ENCODE measurements around the gene UNKL.

Gene UNKL

DNA sequence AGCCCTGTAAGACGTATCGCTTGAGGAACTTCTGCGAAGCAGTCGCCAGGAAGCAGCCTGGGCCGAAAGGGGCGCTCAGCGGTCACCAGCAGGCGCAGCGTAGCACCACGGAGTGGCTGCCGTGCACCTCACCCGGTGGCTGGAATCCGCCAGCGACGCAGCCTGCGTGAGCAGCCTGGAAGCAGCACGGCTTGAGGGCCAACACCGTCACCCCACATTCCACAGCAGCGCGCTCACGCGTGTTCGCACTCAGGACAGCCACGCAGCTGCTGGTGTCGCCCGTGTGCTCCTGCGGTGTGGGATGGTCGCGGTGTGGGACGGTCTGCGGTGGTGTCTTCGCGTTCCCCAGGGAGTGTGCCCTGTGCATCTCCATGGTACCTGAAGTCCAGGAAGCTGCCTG is 95.5 kb downstream of the UNKL start:
- H3K27ac Mint-ChIP-seq (ENCODE audit: low read depth) = no peak overlapping the region
- no peak for ATAC-seq (replicated peaks; ENCODE audit: extremely low read depth, poor library complexity, severe bottlenecking)
- H3K4me3 Mint-ChIP-seq = no peak overlapping the region
- H3K27me3 Mint-ChIP-seq = no peaks in the 10 kb centered on the region
- H3K9me3 Mint-ChIP-seq = no peaks in the 10 kb centered on the region
- H3K36me3 Mint-ChIP-seq (ENCODE audit: insufficient read depth) = peaks cover 75% of the 10 kb centered on the region
- no peak for DNase-seq (ENCODE audit: low spot score in 2 of 2)
- H3K4me1 Mint-ChIP-seq = peaks cover 5% of the 10 kb centered on the region

DNA sequence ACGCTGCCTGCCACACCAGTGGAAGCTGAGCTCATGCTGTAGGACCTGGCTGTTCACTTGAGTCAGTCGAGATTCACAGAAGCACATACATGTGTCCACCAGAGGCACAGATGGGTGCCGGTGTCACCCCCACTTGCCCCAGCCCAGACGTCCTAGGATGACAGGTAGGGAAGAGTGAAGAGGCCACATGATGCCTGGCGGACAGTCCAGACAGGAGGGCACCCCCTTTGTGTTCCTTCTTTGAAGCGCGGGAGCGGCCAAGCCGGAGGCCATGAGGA is 96.3 kb downstream of the UNKL start:
- Mint-ChIP-seq H3K36me3 (ENCODE audit: insufficient read depth) (peaks cover 76% of the 10 kb centered on the region), H3K4me1 (peaks cover 5% of the 10 kb centered on the region), H3K27ac (ENCODE audit: low read depth) (peak overlapping the region; percentile 82), H3K27me3 (no peaks in the 10 kb centered on the region), H3K9me3 (no peaks in the 10 kb centered on the region), H3K4me3 (no peak overlapping the region)
- no peak for DNase-seq (ENCODE audit: low spot score in 2 of 2)
- ATAC-seq (replicated peaks; ENCODE audit: extremely low read depth, poor library complexity, severe bottlenecking) = no peak

DNA sequence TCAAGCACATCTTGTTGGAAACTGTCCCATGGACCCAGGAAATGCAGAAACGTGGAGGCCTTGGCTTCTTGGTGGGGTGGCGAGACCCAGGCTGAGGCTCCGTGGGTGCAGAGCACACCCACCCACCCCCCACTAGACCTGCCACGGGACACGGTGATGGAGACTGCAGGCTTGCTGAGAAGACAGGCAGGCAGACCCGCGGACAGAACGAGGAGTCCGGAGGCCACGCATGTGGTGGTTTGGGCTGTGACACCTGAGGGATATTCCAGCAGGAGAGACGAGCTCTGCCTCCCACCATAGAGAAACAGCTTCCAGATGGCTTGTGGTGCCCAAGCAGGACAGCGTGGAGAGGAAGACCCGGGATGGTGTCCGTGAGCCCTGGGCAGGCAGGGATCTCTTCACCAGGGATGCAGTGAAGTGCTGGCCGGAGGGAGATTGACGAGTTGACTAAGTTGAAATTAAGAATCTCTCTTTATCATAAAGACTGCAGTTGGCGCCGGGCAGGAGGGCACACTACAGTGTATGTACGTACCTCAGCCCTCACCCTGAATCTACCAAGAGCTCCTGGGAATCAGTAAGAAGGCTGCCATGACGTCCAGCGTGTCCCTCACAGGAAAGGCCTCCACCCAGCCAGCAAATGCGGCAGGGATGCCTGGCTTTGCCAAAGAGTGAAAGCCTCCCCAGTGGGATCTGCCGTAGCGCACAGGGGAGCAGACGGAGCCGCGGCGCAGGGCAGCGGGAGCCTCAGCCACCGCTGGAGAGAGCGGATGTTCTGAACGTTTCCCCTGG is 96.8 kb downstream of the UNKL start:
- no peaks in the 10 kb centered on the region for H3K9me3 Mint-ChIP-seq
- peaks cover 71% of the 10 kb centered on the region for H3K36me3 Mint-ChIP-seq (ENCODE audit: insufficient read depth)
- H3K27me3 Mint-ChIP-seq = no peaks in the 10 kb centered on the region
- H3K4me1 Mint-ChIP-seq = peaks cover 5% of the 10 kb centered on the region
- no peak for DNase-seq (ENCODE audit: low spot score in 2 of 2)
- H3K27ac Mint-ChIP-seq (ENCODE audit: low read depth) = peak overlapping the region; percentile 82
- peak overlapping the region; percentile 11 for H3K4me3 Mint-ChIP-seq
- no peak for ATAC-seq (replicated peaks; ENCODE audit: extremely low read depth, poor library complexity, severe bottlenecking)

GRCh38 chr16:1316033-1316405 is 98.5 kb downstream of the UNKL start:
- peaks cover 12% of the 10 kb centered on the region for H3K4me1 Mint-ChIP-seq
- DNase-seq (ENCODE audit: low spot score in 2 of 2) = no peak
- H3K27me3 Mint-ChIP-seq = no peaks in the 10 kb centered on the region
- ATAC-seq (replicated peaks; ENCODE audit: extremely low read depth, poor library complexity, severe bottlenecking) = no peak
- peaks cover 62% of the 10 kb centered on the region for H3K36me3 Mint-ChIP-seq (ENCODE audit: insufficient read depth)
- no peak overlapping the region for H3K27ac Mint-ChIP-seq (ENCODE audit: low read depth)
- H3K9me3 Mint-ChIP-seq = no peaks in the 10 kb centered on the region
- H3K4me3 Mint-ChIP-seq = no peak overlapping the region

DNA sequence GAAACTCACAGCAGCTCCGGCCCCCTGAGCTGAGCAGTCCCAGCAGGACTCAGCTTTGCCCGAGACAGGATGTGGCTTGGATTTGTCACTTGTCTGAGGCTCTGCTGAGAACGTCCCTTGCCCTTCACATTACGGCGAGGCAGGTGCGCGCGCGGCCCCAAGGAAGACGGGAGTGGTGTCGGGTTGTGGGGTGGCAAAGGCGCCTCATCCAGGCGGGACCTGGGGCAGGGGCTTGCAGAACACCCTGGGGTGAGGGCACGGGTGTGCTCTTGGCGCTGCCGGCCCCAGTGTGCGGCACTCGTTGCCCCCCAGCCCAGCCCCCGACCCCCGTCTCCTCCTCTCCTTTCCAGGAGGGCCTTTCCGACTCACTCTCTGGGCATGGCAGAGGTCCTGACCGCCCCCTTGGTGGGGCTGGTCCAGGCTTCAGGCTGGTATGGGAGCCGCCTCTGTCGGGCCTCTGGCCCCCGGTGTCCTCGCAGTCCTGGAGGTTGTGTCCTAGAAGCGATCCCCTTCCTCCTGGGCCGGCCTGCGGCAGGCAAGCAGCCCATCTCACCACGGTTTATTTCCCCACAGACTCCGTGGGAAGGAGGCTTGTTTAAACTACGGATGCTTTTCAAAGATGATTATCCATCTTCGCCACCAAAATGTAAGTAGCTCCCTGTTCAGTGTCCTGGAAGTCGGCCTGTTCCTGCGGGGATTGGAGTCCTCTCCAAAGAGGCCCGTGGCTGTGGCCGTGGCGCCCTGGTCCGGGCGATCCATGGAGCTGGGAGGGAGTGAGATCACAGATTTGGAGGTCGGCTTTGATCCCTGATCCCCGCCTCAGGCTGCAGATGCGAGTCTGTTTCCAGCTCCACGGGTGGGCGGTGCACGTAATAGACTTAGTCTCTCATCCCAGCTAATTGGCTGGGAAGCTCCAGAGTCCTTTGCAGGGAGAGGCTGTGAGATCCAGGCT is 99.1 kb downstream of the UNKL start:
- Mint-ChIP-seq H3K36me3 (ENCODE audit: insufficient read depth) (peaks cover 63% of the 10 kb centered on the region), H3K4me1 (peaks cover 19% of the 10 kb centered on the region), H3K27me3 (no peaks in the 10 kb centered on the region), H3K27ac (ENCODE audit: low read depth) (no peak overlapping the region), H3K4me3 (no peak overlapping the region), H3K9me3 (no peaks in the 10 kb centered on the region)
- DNase-seq (ENCODE audit: low spot score in 2 of 2) (no peak), ATAC-seq (replicated peaks; ENCODE audit: extremely low read depth, poor library complexity, severe bottlenecking) (no peak)

DNA sequence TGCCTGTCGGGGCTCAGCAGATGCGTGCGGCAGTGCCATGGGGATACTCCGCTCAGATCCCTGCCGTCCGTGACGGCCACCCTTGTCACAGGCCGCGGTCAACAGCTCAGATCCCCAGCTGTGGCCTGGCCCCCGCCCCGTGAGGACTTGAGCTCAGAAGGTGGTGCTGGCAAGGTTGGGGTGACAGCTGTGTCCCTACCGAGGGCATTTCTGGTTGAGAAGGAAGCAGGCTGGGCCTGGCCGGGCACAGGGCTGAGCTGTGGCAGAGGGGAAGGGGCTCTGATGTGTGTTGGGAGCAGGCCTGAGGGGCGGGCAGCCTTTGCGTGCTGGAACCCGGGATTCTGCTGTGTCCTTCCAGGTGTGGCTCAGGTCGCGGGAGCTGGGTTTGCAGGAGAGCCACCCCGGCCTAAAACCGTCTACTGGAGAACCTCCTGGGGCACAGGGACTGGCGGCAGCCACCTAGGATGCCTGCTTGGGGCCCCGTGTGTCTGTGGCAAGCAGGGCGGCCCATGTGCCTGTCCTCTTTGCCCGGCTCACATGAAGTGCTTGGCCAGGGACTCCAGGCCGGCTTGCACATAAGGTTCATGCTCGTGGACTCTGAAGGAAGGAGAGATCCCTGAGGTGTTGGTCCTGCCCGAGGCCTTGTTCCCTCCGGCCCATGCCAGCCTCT is 100.0 kb downstream of the UNKL start:
- Mint-ChIP-seq H3K27me3 (no peaks in the 10 kb centered on the region), H3K4me3 (no peak overlapping the region), H3K4me1 (peaks cover 24% of the 10 kb centered on the region), H3K36me3 (ENCODE audit: insufficient read depth) (peaks cover 61% of the 10 kb centered on the region), H3K9me3 (no peaks in the 10 kb centered on the region), H3K27ac (ENCODE audit: low read depth) (no peak overlapping the region)
- DNase-seq (ENCODE audit: low spot score in 2 of 2) (no peak), ATAC-seq (replicated peaks; ENCODE audit: extremely low read depth, poor library complexity, severe bottlenecking) (no peak)

DNA sequence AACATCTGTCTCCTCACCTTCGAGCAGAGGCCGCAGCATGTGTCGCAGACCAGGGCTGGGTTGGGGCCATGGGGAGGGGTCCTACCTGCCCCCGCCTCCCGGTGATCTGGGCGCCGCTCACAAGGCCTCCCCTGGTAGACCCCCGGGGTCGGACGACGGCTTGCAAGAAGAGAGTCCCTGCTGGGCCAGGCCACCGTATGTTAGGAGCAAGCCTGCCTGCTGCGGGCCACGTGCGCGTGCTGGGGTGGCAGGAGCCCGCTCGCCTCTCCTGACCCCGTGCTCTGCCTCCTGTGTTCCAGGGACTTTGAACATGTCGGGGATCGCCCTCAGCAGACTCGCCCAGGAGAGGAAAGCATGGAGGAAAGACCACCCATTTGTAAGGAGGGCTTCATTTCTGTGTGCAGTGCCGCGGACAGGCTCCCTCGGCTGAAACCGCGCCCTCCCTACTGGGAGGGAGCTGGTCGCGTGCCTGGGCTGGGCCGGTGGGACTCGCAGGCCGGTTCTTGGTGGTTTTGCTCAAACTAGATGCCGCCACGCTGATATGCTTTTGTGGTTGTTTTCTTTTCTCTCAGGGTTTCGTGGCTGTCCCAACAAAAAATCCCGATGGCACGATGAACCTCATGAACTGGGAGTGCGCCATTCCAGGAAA is 100.7 kb downstream of the UNKL start:
- Mint-ChIP-seq H3K27me3 (no peaks in the 10 kb centered on the region), H3K9me3 (no peaks in the 10 kb centered on the region), H3K27ac (ENCODE audit: low read depth) (no peak overlapping the region), H3K4me3 (no peak overlapping the region), H3K4me1 (peaks cover 24% of the 10 kb centered on the region), H3K36me3 (ENCODE audit: insufficient read depth) (peaks cover 61% of the 10 kb centered on the region)
- ATAC-seq (replicated peaks; ENCODE audit: extremely low read depth, poor library complexity, severe bottlenecking) (no peak), DNase-seq (ENCODE audit: low spot score in 2 of 2) (no peak)
